K562 (cell line): Measurements from ENCODE around the gene WIF1. TPM values are rescaled to one million over a fixed set of nuclear protein-coding genes. Genes with fewer than 3 reads are reported as not detected.

Source experiments
- ATAC-seq: fragments of 200-7000 bp; cut with Tn5 transposase; 3 replicates; pipeline ENCODE4 v1.9.1; 2020; ENCODE audit warnings: moderate library complexity
- BruUV-seq: library from RNA; stranded (reverse); fragments of 400-500 nt; replicated peaks from 2 replicates; lab custom pipeline; 2021; lab: Mats Ljungman, UMichigan
- CTCF ChIA-PET: fragments of 300-600 bp; formaldehyde crosslinking; extraction: SDS; loops from one replicate; lab custom pipeline; 2021; ENCODE audit warnings: low intra/inter-chr PET ratio; lab: Yijun Ruan, JAX
- POLR2A ChIA-PET: fragments of 300-600, 350-650 bp; sonication (Branson Sonifier 250); formaldehyde crosslinking; extraction: SDS; loops from one replicate; lab custom pipeline; 2021; ENCODE audit warnings: antibody characterized with exemption, inconsistent platforms; lab: Yijun Ruan, JAX
- DNase-seq, 4 experiments: peaks; one replicate each; pipeline versions ENCODE4 v3.0.0 to v3.0.0-alpha.2; 2011 to 2018; ENCODE audit warnings: low spot score in 3 of 4, mixed read lengths in 3 of 4; ENCODE audit errors: extremely low read depth in 1 of 4
- FAIRE-seq: peaks from 2 replicates; lab custom pipeline; 2011; peaks lifted over from hg19 to GRCh38; lab: Jason Lieb, UNC
- H2AFZ ChIP-seq: 2 replicates; pipeline ENCODE4 v1.6.0; 2011; ENCODE audit warnings: low read depth, low read length, control low read depth, inconsistent platforms
- H3K27ac ChIP-seq: fragments of 200-600 bp; 3 replicates; pipeline ENCODE4 v1.8.0; 2011; ENCODE audit warnings: low read depth, mild to moderate bottlenecking, control low read depth, inconsistent platforms, low read length, moderate library complexity, mixed read lengths; ENCODE audit errors: extremely low read depth
- H3K27me3 ChIP-seq, 2 experiments: fragments of 300-600 bp in 1 of 2; 2 replicates in 1 of 2; 3 replicates in 1 of 2; pipeline versions ENCODE4 v1.6.0 to v1.8.0; 2011; ENCODE audit warnings: inconsistent platforms in 2 of 2, low read length in 2 of 2, mild to moderate bottlenecking in 1 of 2, mixed read lengths in 1 of 2, moderate library complexity in 1 of 2; ENCODE audit not compliant: control insufficient read depth in 2 of 2, insufficient read depth in 2 of 2
- H3K36me3 ChIP-seq: fragments of 300-600 bp; 3 replicates; pipeline ENCODE4 v1.8.0; 2011; ENCODE audit warnings: mild to moderate bottlenecking, low read length, inconsistent platforms; ENCODE audit not compliant: control insufficient read depth, insufficient read depth
- H3K4me1 ChIP-seq, 2 experiments: fragments of 200-600 bp in 1 of 2; replicated peaks in 1 of 2; 2 replicates in 1 of 2; 3 replicates in 1 of 2; pipeline versions ENCODE4 v1.5.1 to v1.8.0; 2011; ENCODE audit warnings: inconsistent platforms in 2 of 2, low read length in 2 of 2, mild to moderate bottlenecking in 1 of 2, mixed read lengths in 1 of 2, moderate library complexity in 1 of 2; ENCODE audit not compliant: control insufficient read depth in 2 of 2, insufficient read depth in 2 of 2
- H3K4me2 ChIP-seq: 2 replicates; pipeline ENCODE4 v1.6.1; 2011; ENCODE audit warnings: low read length, control low read depth, inconsistent platforms, mixed read lengths; ENCODE audit not compliant: insufficient read depth
- H3K4me3 ChIP-seq: fragments of 200-600 bp; sonication (generic), shearing (Covaris generic); 2 replicates; pipeline ENCODE4 v1.5.1; 2016; ENCODE audit warnings: control low read depth, inconsistent platforms
- H3K79me2 ChIP-seq: fragments of 200-600 bp; 3 replicates; pipeline ENCODE4 v1.8.0; 2011; ENCODE audit warnings: low read length, inconsistent platforms; ENCODE audit not compliant: control insufficient read depth, insufficient read depth
- H3K9ac ChIP-seq, 2 experiments: 2 replicates each; pipeline versions ENCODE4 v1.6.0 to v1.6.1; 2011; ENCODE audit warnings: low read depth in 2 of 2, low read length in 2 of 2, control low read depth in 1 of 2, inconsistent platforms in 1 of 2, mild to moderate bottlenecking in 1 of 2, mixed read lengths in 1 of 2; ENCODE audit not compliant: insufficient read depth in 1 of 2
- H3K9me1 ChIP-seq: one replicate; pipeline ENCODE4 v1.6.0; 2011; ENCODE audit warnings: inconsistent platforms, mild to moderate bottlenecking, low read length, moderate library complexity; ENCODE audit not compliant: control insufficient read depth, insufficient read depth
- H3K9me3 ChIP-seq: replicated peaks from 2 replicates; pipeline ENCODE4 v1.5.1; 2011; ENCODE audit warnings: low read depth, low read length, inconsistent platforms; ENCODE audit not compliant: control insufficient read depth, insufficient read depth
- H4K20me1 ChIP-seq: replicated peaks from 2 replicates; pipeline ENCODE4 v1.6.1; 2011; ENCODE audit warnings: low read length, inconsistent platforms, mixed read lengths; ENCODE audit not compliant: control insufficient read depth, insufficient read depth
- BCOR ChIP-seq: fragments of 450-650 bp; IDR thresholded peaks from 2 replicates; pipeline ENCODE4 v1.6.1; 2016
- CC2D1A ChIP-seq: fragments of 450-650 bp; IDR thresholded peaks from 2 replicates; pipeline ENCODE4 v1.6.1; 2017; ENCODE audit warnings: mild to moderate bottlenecking
- E2F4 ChIP-seq: sonication (generic); formaldehyde crosslinking; IDR thresholded peaks from 2 replicates; pipeline ENCODE4 v1.8.0; 2022; ENCODE audit warnings: mild to moderate bottlenecking, low read depth, missing genetic modification reagents
- GABPB1 ChIP-seq: sonication (generic); formaldehyde crosslinking; IDR thresholded peaks from 2 replicates; pipeline ENCODE4 v1.8.0; 2022; ENCODE audit warnings: mild to moderate bottlenecking, missing genetic modification reagents
- HMGN3 ChIP-seq: IDR thresholded peaks from 2 replicates; pipeline ENCODE4 v1.6.1; 2011; ENCODE audit warnings: borderline replicate concordance, low read depth, mild to moderate bottlenecking, mixed read lengths, low read length; ENCODE audit not compliant: insufficient read length; ENCODE audit errors: extremely low read depth
- MCM2 ChIP-seq: fragments of 450-650 bp; IDR thresholded peaks from 2 replicates; pipeline ENCODE4 v1.6.1; 2017; ENCODE audit warnings: low read depth, mild to moderate bottlenecking
- RBFOX2 ChIP-seq: fragments of 200-400 bp; formaldehyde crosslinking; IDR thresholded peaks from 2 replicates; pipeline ENCODE4 v1.6.1; 2017; ENCODE audit warnings: low read depth, mild to moderate bottlenecking, low read length, moderate library complexity
- SNAPC5 ChIP-seq: fragments of 250-450 bp; sonication (Bioruptor Pico); IDR thresholded peaks from 2 replicates; pipeline ENCODE4 v1.8.0; 2021; ENCODE audit warnings: moderate library complexity, mild to moderate bottlenecking, inconsistent platforms
- USF2 ChIP-seq: sonication (generic); formaldehyde crosslinking; IDR thresholded peaks from 2 replicates; pipeline ENCODE4 v1.5.0; 2020; ENCODE audit warnings: missing genetic modification reagents
- ZBTB12 ChIP-seq: fragments of 250-450 bp; sonication (Bioruptor Pico); IDR thresholded peaks from 2 replicates; pipeline ENCODE4 v1.4.0; 2020
- ZNF384 ChIP-seq: IDR thresholded peaks from 2 replicates; pipeline ENCODE4 v1.6.1; 2012; ENCODE audit warnings: low read depth, low read length, improper control_type of control experiment
- ZNF79 ChIP-seq: fragments of 250-450 bp; sonication (Bioruptor Pico); IDR thresholded peaks from 2 replicates; pipeline ENCODE4 v1.4.0; 2020; ENCODE audit warnings: low read depth, mild to moderate bottlenecking, moderate library complexity
- WGBS: fragments of 100-300 bp; shearing (Covaris generic); methylation state at CpG from one replicate; pipeline ENCODE4 v1.1.6; 2016; ENCODE audit warnings: low coverage, mixed read lengths; ENCODE audit not compliant: insufficient coverage; ENCODE audit errors: missing lambda C conversion rate; 5-methylcytosine and 5-hydroxymethylcytosine counted together
- in situ Hi-C: fragments of 300-500 bp; cut with MboI; formaldehyde crosslinking; loops from 4 replicates; pipeline ENCODE4 v1.15.0; 2018; ENCODE audit warnings: inconsistent platforms, mixed read lengths
- intact Hi-C: fragments of 100-400 bp; cut with micrococcal nuclease; formaldehyde crosslinking; loops from 2 replicates; pipeline ENCODE4 v1.14.2; 2022
- polyA plus RNA-seq, 8 experiments: library from polyadenylated mRNA; depleted of rRNA in 4 of 8; stranded (reverse) in 5 of 8; unstranded in 3 of 8; fragments of >200 nt; fragmentation: Nextera tagmentation in 2 of 8; fragmentation: Illumina TruSeq in 1 of 8; extraction: Ambion mirVana in 2 of 8; extraction: Trizol in 1 of 8; gene quantifications; 2 replicates each; pipeline versions ENCODE4 v1.2.1 to v1.2.3, GENCODE V29; 2011 to 2014; ENCODE audit warnings: inconsistent platforms in 1 of 8, missing spikeins in 1 of 8
- total RNA-seq, 7 experiments: library from RNA; depleted of rRNA in 6 of 7; stranded (reverse); fragments of >200 nt in 6 of 7; fragmentation: Illumina TruSeq in 2 of 7; extraction: Trizol in 2 of 7; gene quantifications; 2 replicates each; pipeline versions ENCODE4 v1.2.1 to v1.2.3, GENCODE V29; 2011 to 2021; ENCODE audit warnings: low replicate concordance in 1 of 7

Gene WIF1
- total and polyA plus RNA-seq, 9 of the 15 experiments (the other 6 are each of a cell fraction or from before 2014, with no cell fraction given), result not detected

- Histone ChIP-seq H4K20me1 (no peaks in the 10 kb centered on the region), H3K79me2 (no peaks in the 10 kb centered on the region), H3K9me3 (no peaks in the 10 kb centered on the region), H2AFZ (no peak overlapping the region), H3K36me3 (no peaks in the 10 kb centered on the region), H3K4me1 (peaks cover 0 to 4% of the 10 kb centered on the region in 2 experiments; a peak in 3 of 5 replicates), H3K9ac (no peak overlapping the region), H3K27me3 (peaks cover 2 to 5% of the 10 kb centered on the region in 2 experiments; a peak in 3 of 5 replicates), H3K9me1 (no peaks in the 10 kb centered on the region), H3K4me3 (no peak overlapping the region), H3K27ac (no peak overlapping the region), H3K4me2 (no peak overlapping the region)
- ChIA-PET POLR2A (interaction anchor here (1.1 kb wide), 1 partner anchor 10 kb away, joined by 4 read pairs; no protein-coding TSS in a partner anchor), CTCF (no interaction called here)
- intact Hi-C loops (no loop called here), in situ Hi-C loops (no loop called here)
- DNase-seq, result no peak
- no peak for ATAC-seq
- FAIRE-seq, result no peak
- no TSS peak for BruUV-seq
- WGBS, result 0% methylated on average over 1 of the region's 1 CpG
- TF ChIP-seq E2F4 (CRISPR knock-in tag), result no peak
- no peak for TF ChIP-seq MCM2
- no peak for TF ChIP-seq ZNF79 (CRISPR knock-in tag)
- no peak for TF ChIP-seq RBFOX2
- no peak for TF ChIP-seq HMGN3
- TF ChIP-seq CC2D1A, result no peak
- TF ChIP-seq USF2, result no peak
- TF ChIP-seq SNAPC5 (CRISPR knock-in tag), result no peak
- no peak for TF ChIP-seq ZNF384
- no peak for TF ChIP-seq ZBTB12 (CRISPR knock-in tag)
- TF ChIP-seq BCOR, result no peak
- TF ChIP-seq GABPB1 (CRISPR knock-in tag), result no peak
Measured at GRCh38 chr12:65152596-65152995, 31.5 kb upstream of the WIF1 start.
